WTC11 (cell line): ENCODE measurements around the gene CNTNAP2. TPM values are rescaled to one million over a fixed set of nuclear protein-coding genes. Genes with fewer than 3 reads are reported as not detected.

Source experiments
- ATAC-seq: fragments of 200-7000 bp; cut with Tn5 transposase; 2 replicates; pipeline ENCODE4 v1.10.0; 2021; ENCODE audit warnings: mild to moderate bottlenecking, moderate library complexity
- CTCF ChIA-PET: fragments of 300-600 bp; sonication (Branson Sonifier 250); formaldehyde crosslinking; loops from one replicate; lab custom pipeline; 2021; ENCODE audit warnings: antibody characterized with exemption; lab: Charles Lee
- POLR2A ChIA-PET: fragments of 350-600 bp; sonication (Branson Sonifier 250); formaldehyde crosslinking; loops from one replicate; lab custom pipeline; 2021; ENCODE audit warnings: antibody characterized with exemption; lab: Charles Lee
- DNase-seq: peaks from one replicate; pipeline ENCODE4 v3.0.0; 2021; ENCODE audit warnings: low spot score
- H3K27ac Mint-ChIP-seq: 2 replicates; pipeline ENCODE4 v1.8.0; 2021; ENCODE audit warnings: mixed read lengths
- H3K27me3 Mint-ChIP-seq: 2 replicates; pipeline ENCODE4 v1.8.0; 2021; ENCODE audit warnings: low read depth, mild to moderate bottlenecking, moderate library complexity, mixed read lengths
- H3K36me3 Mint-ChIP-seq: 2 replicates; pipeline ENCODE4 v1.8.0; 2021; ENCODE audit warnings: mixed read lengths
- H3K4me1 Mint-ChIP-seq: 2 replicates; pipeline ENCODE4 v1.8.0; 2022; ENCODE audit warnings: mixed read lengths
- H3K4me3 Mint-ChIP-seq: 2 replicates; pipeline ENCODE4 v1.8.0; 2021; ENCODE audit warnings: mild to moderate bottlenecking, moderate library complexity, mixed read lengths
- H3K9me3 Mint-ChIP-seq: 2 replicates; pipeline ENCODE4 v1.8.0; 2021; ENCODE audit warnings: mixed read lengths
- CREM ChIP-seq: sonication (generic); formaldehyde crosslinking; IDR thresholded peaks from 2 replicates; pipeline ENCODE4 v1.8.1; 2022; ENCODE audit warnings: mild to moderate bottlenecking, missing genetic modification reagents, moderate library complexity
- EMX1 ChIP-seq: fragments of 250-450 bp; sonication (Bioruptor Pico); IDR thresholded peaks from 2 replicates; pipeline ENCODE4 v1.8.0; 2021; ENCODE audit warnings: mild to moderate bottlenecking
- ETV6 ChIP-seq: sonication (generic); formaldehyde crosslinking; IDR thresholded peaks from 2 replicates; pipeline ENCODE4 v1.8.1; 2022; ENCODE audit warnings: mild to moderate bottlenecking, missing genetic modification reagents
- FOXP1 ChIP-seq: sonication (generic); formaldehyde crosslinking; IDR thresholded peaks from 2 replicates; pipeline ENCODE4 v1.8.0; 2022; ENCODE audit warnings: missing genetic modification reagents, mild to moderate bottlenecking, moderate library complexity, borderline replicate concordance
- GABPB1 ChIP-seq: sonication (generic); formaldehyde crosslinking; IDR thresholded peaks from 2 replicates; pipeline ENCODE4 v1.8.1; 2023; ENCODE audit warnings: mild to moderate bottlenecking, missing genetic modification reagents
- GRHL2 ChIP-seq: fragments of 250-450 bp; sonication (Bioruptor Pico); IDR thresholded peaks from 2 replicates; pipeline ENCODE4 v1.8.0; 2022; ENCODE audit warnings: mild to moderate bottlenecking, moderate library complexity; ENCODE audit not compliant: insufficient replicate concordance, severe bottlenecking
- GTF2I ChIP-seq: fragments of 250-450 bp; sonication (Bioruptor Pico); conservative IDR thresholded peaks from 2 replicates; pipeline ENCODE4 v1.4.0; 2021; ENCODE audit warnings: mild to moderate bottlenecking
- IRF1 ChIP-seq: sonication (generic); formaldehyde crosslinking; IDR thresholded peaks from 2 replicates; pipeline ENCODE4 v1.8.0; 2023; ENCODE audit warnings: missing genetic modification reagents
- JAZF1 ChIP-seq: fragments of 250-450 bp; sonication (Bioruptor Pico); IDR thresholded peaks from 2 replicates; pipeline ENCODE4 v1.9.0; 2021; ENCODE audit warnings: moderate library complexity, mild to moderate bottlenecking, inconsistent platforms
- NR2C2 ChIP-seq: sonication (generic); formaldehyde crosslinking; IDR thresholded peaks from 2 replicates; pipeline ENCODE4 v1.8.0; 2022; ENCODE audit warnings: mild to moderate bottlenecking, missing genetic modification reagents
- NR3C1 ChIP-seq: sonication (generic); formaldehyde crosslinking; conservative IDR thresholded peaks from 2 replicates; pipeline ENCODE4 v1.8.1; 2023; ENCODE audit warnings: low read depth, mild to moderate bottlenecking, missing genetic modification reagents
- SP1 ChIP-seq: sonication (generic); formaldehyde crosslinking; conservative IDR thresholded peaks from 2 replicates; pipeline ENCODE4 v1.8.1; 2022; ENCODE audit warnings: missing genetic modification reagents
- TCF7 ChIP-seq: sonication (generic); formaldehyde crosslinking; IDR thresholded peaks from 2 replicates; pipeline ENCODE4 v1.8.0; 2022; ENCODE audit warnings: mild to moderate bottlenecking, low read depth, missing genetic modification reagents, moderate library complexity
- ZNF281 ChIP-seq: sonication (generic); formaldehyde crosslinking; IDR thresholded peaks from 2 replicates; pipeline ENCODE4 v1.8.0; 2023; ENCODE audit warnings: mild to moderate bottlenecking, missing genetic modification reagents
- ZNF317 ChIP-seq: sonication (generic); formaldehyde crosslinking; IDR thresholded peaks from 2 replicates; pipeline ENCODE4 v1.8.1; 2023; ENCODE audit warnings: low read depth, mild to moderate bottlenecking, moderate library complexity, missing genetic modification reagents, borderline replicate concordance
- ZNF512 ChIP-seq: sonication (generic); formaldehyde crosslinking; IDR thresholded peaks from 2 replicates; pipeline ENCODE4 v1.8.1; 2022; ENCODE audit warnings: missing genetic modification reagents, borderline replicate concordance
- total RNA-seq: library from RNA; stranded (reverse); gene quantifications from 3 replicates; pipeline ENCODE4 v1.2.3, GENCODE V29; 2021
- TF ChIP-seq, protein P1 (sequence below): sonication (generic); formaldehyde crosslinking; IDR thresholded peaks from 2 replicates; pipeline ENCODE4 v1.8.1; 2023; ENCODE audit warnings: mild to moderate bottlenecking, missing genetic modification reagents, borderline replicate concordance
- TF ChIP-seq, protein P2 (sequence below): sonication (generic); formaldehyde crosslinking; IDR thresholded peaks from 2 replicates; pipeline ENCODE4 v1.8.0; 2023; ENCODE audit warnings: missing genetic modification reagents, mild to moderate bottlenecking, borderline replicate concordance

Gene CNTNAP2
- total RNA-seq, 1 experiment from 2014 or later = 63.8 TPM

DNA sequence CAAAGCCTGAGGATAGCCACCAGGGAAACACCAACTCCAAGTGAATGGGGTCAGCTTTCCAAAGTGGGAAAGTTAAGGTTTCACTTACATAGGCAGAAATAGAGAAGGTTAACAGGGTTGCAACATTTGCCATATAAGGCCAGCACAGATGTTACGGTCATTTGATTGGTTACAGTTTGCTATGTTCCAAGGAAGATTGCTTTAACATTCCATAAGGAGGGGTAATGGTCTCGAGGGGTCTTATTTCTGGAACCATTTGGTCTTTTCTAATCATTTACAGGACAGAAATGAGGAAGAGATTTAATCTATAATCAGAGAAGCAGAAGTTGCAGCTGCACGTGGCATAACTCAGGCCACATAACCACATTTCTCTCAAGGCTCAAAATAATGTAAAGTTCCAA is 1794.6 kb downstream of the CNTNAP2 start:
- Mint-ChIP-seq H3K27ac (0 out of 2 replicates have a peak overlapping the region, but pooled peaks have one; percentile 47), H3K27me3 (no peaks in the 10 kb centered on the region), H3K36me3 (no peaks in the 10 kb centered on the region), H3K4me3 (no peak overlapping the region), H3K4me1 (peaks cover 34% of the 10 kb centered on the region), H3K9me3 (no peaks in the 10 kb centered on the region)
- TF ChIP-seq NR2C2 (CRISPR knock-in tag) = no peak
- TF ChIP-seq ZNF512 (CRISPR knock-in tag) = no peak
- no peak for TF ChIP-seq GABPB1 (CRISPR knock-in tag)
- no peak for TF ChIP-seq EMX1 (CRISPR knock-in tag)
- TF ChIP-seq ZNF317 (CRISPR knock-in tag) = no peak
- no peak for TF ChIP-seq SP1
- no peak for TF ChIP-seq CREM (CRISPR knock-in tag)
- TF ChIP-seq JAZF1 (CRISPR knock-in tag) = no peak
- TF ChIP-seq, protein P1, sequence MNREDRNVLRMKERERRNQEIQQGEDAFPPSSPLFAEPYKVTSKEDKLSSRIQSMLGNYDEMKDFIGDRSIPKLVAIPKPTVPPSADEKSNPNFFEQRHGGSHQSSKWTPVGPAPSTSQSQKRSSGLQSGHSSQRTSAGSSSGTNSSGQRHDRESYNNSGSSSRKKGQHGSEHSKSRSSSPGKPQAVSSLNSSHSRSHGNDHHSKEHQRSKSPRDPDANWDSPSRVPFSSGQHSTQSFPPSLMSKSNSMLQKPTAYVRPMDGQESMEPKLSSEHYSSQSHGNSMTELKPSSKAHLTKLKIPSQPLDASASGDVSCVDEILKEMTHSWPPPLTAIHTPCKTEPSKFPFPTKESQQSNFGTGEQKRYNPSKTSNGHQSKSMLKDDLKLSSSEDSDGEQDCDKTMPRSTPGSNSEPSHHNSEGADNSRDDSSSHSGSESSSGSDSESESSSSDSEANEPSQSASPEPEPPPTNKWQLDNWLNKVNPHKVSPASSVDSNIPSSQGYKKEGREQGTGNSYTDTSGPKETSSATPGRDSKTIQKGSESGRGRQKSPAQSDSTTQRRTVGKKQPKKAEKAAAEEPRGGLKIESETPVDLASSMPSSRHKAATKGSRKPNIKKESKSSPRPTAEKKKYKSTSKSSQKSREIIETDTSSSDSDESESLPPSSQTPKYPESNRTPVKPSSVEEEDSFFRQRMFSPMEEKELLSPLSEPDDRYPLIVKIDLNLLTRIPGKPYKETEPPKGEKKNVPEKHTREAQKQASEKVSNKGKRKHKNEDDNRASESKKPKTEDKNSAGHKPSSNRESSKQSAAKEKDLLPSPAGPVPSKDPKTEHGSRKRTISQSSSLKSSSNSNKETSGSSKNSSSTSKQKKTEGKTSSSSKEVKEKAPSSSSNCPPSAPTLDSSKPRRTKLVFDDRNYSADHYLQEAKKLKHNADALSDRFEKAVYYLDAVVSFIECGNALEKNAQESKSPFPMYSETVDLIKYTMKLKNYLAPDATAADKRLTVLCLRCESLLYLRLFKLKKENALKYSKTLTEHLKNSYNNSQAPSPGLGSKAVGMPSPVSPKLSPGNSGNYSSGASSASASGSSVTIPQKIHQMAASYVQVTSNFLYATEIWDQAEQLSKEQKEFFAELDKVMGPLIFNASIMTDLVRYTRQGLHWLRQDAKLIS (CRISPR knock-in tag) = no peak
- no peak for TF ChIP-seq ZNF281 (CRISPR knock-in tag)
- TF ChIP-seq NR3C1 (CRISPR knock-in tag) = no peak
- no peak for TF ChIP-seq TCF7 (CRISPR knock-in tag)
- TF ChIP-seq, protein P2, sequence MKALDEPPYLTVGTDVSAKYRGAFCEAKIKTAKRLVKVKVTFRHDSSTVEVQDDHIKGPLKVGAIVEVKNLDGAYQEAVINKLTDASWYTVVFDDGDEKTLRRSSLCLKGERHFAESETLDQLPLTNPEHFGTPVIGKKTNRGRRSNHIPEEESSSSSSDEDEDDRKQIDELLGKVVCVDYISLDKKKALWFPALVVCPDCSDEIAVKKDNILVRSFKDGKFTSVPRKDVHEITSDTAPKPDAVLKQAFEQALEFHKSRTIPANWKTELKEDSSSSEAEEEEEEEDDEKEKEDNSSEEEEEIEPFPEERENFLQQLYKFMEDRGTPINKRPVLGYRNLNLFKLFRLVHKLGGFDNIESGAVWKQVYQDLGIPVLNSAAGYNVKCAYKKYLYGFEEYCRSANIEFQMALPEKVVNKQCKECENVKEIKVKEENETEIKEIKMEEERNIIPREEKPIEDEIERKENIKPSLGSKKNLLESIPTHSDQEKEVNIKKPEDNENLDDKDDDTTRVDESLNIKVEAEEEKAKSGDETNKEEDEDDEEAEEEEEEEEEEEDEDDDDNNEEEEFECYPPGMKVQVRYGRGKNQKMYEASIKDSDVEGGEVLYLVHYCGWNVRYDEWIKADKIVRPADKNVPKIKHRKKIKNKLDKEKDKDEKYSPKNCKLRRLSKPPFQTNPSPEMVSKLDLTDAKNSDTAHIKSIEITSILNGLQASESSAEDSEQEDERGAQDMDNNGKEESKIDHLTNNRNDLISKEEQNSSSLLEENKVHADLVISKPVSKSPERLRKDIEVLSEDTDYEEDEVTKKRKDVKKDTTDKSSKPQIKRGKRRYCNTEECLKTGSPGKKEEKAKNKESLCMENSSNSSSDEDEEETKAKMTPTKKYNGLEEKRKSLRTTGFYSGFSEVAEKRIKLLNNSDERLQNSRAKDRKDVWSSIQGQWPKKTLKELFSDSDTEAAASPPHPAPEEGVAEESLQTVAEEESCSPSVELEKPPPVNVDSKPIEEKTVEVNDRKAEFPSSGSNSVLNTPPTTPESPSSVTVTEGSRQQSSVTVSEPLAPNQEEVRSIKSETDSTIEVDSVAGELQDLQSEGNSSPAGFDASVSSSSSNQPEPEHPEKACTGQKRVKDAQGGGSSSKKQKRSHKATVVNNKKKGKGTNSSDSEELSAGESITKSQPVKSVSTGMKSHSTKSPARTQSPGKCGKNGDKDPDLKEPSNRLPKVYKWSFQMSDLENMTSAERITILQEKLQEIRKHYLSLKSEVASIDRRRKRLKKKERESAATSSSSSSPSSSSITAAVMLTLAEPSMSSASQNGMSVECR (CRISPR knock-in tag) = no peak
- TF ChIP-seq ETV6 (CRISPR knock-in tag) = no peak
- no peak for TF ChIP-seq GTF2I (CRISPR knock-in tag)
- TF ChIP-seq GRHL2 (CRISPR knock-in tag) = no peak
- TF ChIP-seq FOXP1 (CRISPR knock-in tag) = no peak
- TF ChIP-seq IRF1 (CRISPR knock-in tag) = no peak
- CTCF ChIA-PET = no interaction called here
- no peak for DNase-seq
- no peak for ATAC-seq
- POLR2A ChIA-PET = no interaction called here
